HepG2 (cell line): ENCODE data around the gene NDUFB10. TPM values are rescaled to one million over a fixed set of nuclear protein-coding genes. Genes with fewer than 3 reads are reported as not detected.

Source experiments
- CCAR2 ChIP-seq: fragments of 200-400 bp; formaldehyde crosslinking; optimal IDR thresholded peaks from 2 replicates; pipeline ENCODE3; 2018; ENCODE audit warnings: low read depth, mild to moderate bottlenecking, low read length, moderate library complexity
- CREM ChIP-seq, 2 experiments: sonication (generic) in 1 of 2; formaldehyde crosslinking in 1 of 2; IDR thresholded peaks; 2 replicates each; pipeline versions ENCODE4 v1.4.0 to v1.6.1; 2016 to 2020; ENCODE audit warnings: antibody characterized with exemption in 1 of 2, mild to moderate bottlenecking in 1 of 2, missing genetic modification reagents in 1 of 2
- DMAP1 ChIP-seq: IDR thresholded peaks from 2 replicates; pipeline ENCODE4 v1.6.1; 2016
- FOXO1 ChIP-seq: sonication (generic); formaldehyde crosslinking; IDR thresholded peaks from 2 replicates; pipeline ENCODE4 v1.4.0; 2020; ENCODE audit warnings: missing genetic modification reagents
- HMGA1 ChIP-seq: sonication (generic); formaldehyde crosslinking; conservative IDR thresholded peaks from 2 replicates; pipeline ENCODE4 v1.4.0; 2020; ENCODE audit warnings: missing genetic modification reagents
- HNRNPLL ChIP-seq: fragments of 200-400 bp; formaldehyde crosslinking; IDR thresholded peaks from 2 replicates; pipeline ENCODE4 v1.6.1; 2017; ENCODE audit warnings: mild to moderate bottlenecking, low read depth, low read length; ENCODE audit not compliant: poor library complexity, severe bottlenecking
- MAZ ChIP-seq, 2 experiments: sonication (generic) in 1 of 2; formaldehyde crosslinking in 1 of 2; IDR thresholded peaks; 2 replicates each; pipeline versions ENCODE4 v1.5.0 to v1.6.1; 2012 to 2020; ENCODE audit warnings: low read depth in 2 of 2, mild to moderate bottlenecking in 2 of 2, borderline replicate concordance in 1 of 2, improper control_type of control experiment in 1 of 2, low read length in 1 of 2, missing genetic modification reagents in 1 of 2, moderate library complexity in 1 of 2
- MTA3 ChIP-seq: sonication (generic); formaldehyde crosslinking; IDR thresholded peaks from 2 replicates; pipeline ENCODE4 v1.4.0; 2020; ENCODE audit warnings: missing genetic modification reagents
- MYNN ChIP-seq: sonication (generic); formaldehyde crosslinking; IDR thresholded peaks from 2 replicates; pipeline ENCODE4 v1.4.0; 2020; ENCODE audit warnings: mild to moderate bottlenecking, low read depth, missing genetic modification reagents
- NFIB ChIP-seq: sonication (generic); formaldehyde crosslinking; IDR thresholded peaks from 2 replicates; pipeline ENCODE4 v1.9.0; 2021; ENCODE audit warnings: missing genetic modification reagents, mild to moderate bottlenecking, borderline replicate concordance
- NPAS2 ChIP-seq: sonication (generic); formaldehyde crosslinking; IDR thresholded peaks from 2 replicates; pipeline ENCODE4 v1.8.0; 2022; ENCODE audit warnings: mild to moderate bottlenecking, missing genetic modification reagents, borderline replicate concordance
- NR1H2 ChIP-seq: sonication (generic); formaldehyde crosslinking; IDR thresholded peaks from 2 replicates; pipeline ENCODE4 v1.8.1; 2022; ENCODE audit warnings: low read depth, missing genetic modification reagents, borderline replicate concordance
- PAX8 ChIP-seq: sonication (generic); formaldehyde crosslinking; IDR thresholded peaks from 2 replicates; pipeline ENCODE4 v1.8.0; 2022; ENCODE audit warnings: mild to moderate bottlenecking, missing genetic modification reagents, borderline replicate concordance
- RARA ChIP-seq: IDR thresholded peaks from 2 replicates; pipeline ENCODE4 v1.6.1; 2016; ENCODE audit warnings: missing genetic modification reagents, missing compliant biosample characterization
- RFXANK ChIP-seq: IDR thresholded peaks from 2 replicates; pipeline ENCODE4 v1.6.1; 2016
- SKI ChIP-seq: fragments of 450-650 bp; IDR thresholded peaks from one replicate; pipeline ENCODE4 v1.6.1; 2018; ENCODE audit warnings: mild to moderate bottlenecking; ENCODE audit not compliant: partially characterized antibody
- THAP7 ChIP-seq: sonication (generic); formaldehyde crosslinking; IDR thresholded peaks from 2 replicates; pipeline ENCODE4 v1.8.1; 2023; ENCODE audit warnings: mild to moderate bottlenecking, missing genetic modification reagents
- ZNF251 ChIP-seq: sonication (generic); formaldehyde crosslinking; IDR thresholded peaks from 2 replicates; pipeline ENCODE4 v1.9.0; 2021; ENCODE audit warnings: mild to moderate bottlenecking, missing genetic modification reagents
- ZNF253 ChIP-seq: sonication (generic); formaldehyde crosslinking; IDR thresholded peaks from 2 replicates; pipeline ENCODE4 v1.8.0; 2022; ENCODE audit warnings: mild to moderate bottlenecking, missing genetic modification reagents, borderline replicate concordance
- ZNF274 ChIP-seq: sonication (generic); formaldehyde crosslinking; IDR thresholded peaks from 2 replicates; pipeline ENCODE4 v1.5.1; 2020; ENCODE audit warnings: mild to moderate bottlenecking, missing genetic modification reagents
- ZNF281 ChIP-seq: sonication (generic); formaldehyde crosslinking; IDR thresholded peaks from 2 replicates; pipeline ENCODE4 v1.4.0; 2020; ENCODE audit warnings: missing genetic modification reagents, borderline replicate concordance
- ZNF383 ChIP-seq: sonication (generic); formaldehyde crosslinking; IDR thresholded peaks from 2 replicates; pipeline ENCODE4 v1.4.0; 2020; ENCODE audit warnings: missing genetic modification reagents, mild to moderate bottlenecking, borderline replicate concordance
- ZNF598 ChIP-seq: sonication (generic); formaldehyde crosslinking; IDR thresholded peaks from 2 replicates; pipeline ENCODE4 v1.5.1; 2020; ENCODE audit warnings: mild to moderate bottlenecking, missing genetic modification reagents, borderline replicate concordance
- ZSCAN12 ChIP-seq: sonication (generic); formaldehyde crosslinking; IDR thresholded peaks from 2 replicates; pipeline ENCODE4 v1.9.0; 2021; ENCODE audit warnings: mild to moderate bottlenecking, missing genetic modification reagents
- polyA plus RNA-seq, 8 experiments: library from polyadenylated mRNA; depleted of rRNA in 3 of 8; stranded (reverse) in 7 of 8; unstranded in 1 of 8; fragments of >200 nt; fragmentation: Illumina TruSeq in 4 of 8; extraction: Trizol in 4 of 8; gene quantifications; 2 replicates each; pipeline versions ENCODE4 v1.2.1 to v1.2.3, GENCODE V29; 2011 to 2016; ENCODE audit warnings: low read depth in 4 of 8, missing spikeins in 1 of 8, mixed read lengths in 1 of 8; ENCODE audit not compliant: insufficient read depth in 1 of 8
- total RNA-seq, 5 experiments: library from RNA; depleted of rRNA; stranded (reverse); fragments of >200 nt; fragmentation: Illumina TruSeq; extraction: Trizol; gene quantifications; 2 replicates each; pipeline ENCODE4 v1.2.3, GENCODE V29; 2016; ENCODE audit warnings: low read depth in 1 of 5
- TF ChIP-seq, protein P1 (sequence below): sonication (generic); formaldehyde crosslinking; conservative IDR thresholded peaks from 2 replicates; pipeline ENCODE4 v1.8.0; 2022; ENCODE audit warnings: missing genetic modification reagents

NDUFB10 gene
- total and polyA plus RNA-seq, 2 of the 13 experiments (the other 11 are each of a cell fraction or from before 2014, with no cell fraction given) = 68.6 to 157 TPM

DNA sequence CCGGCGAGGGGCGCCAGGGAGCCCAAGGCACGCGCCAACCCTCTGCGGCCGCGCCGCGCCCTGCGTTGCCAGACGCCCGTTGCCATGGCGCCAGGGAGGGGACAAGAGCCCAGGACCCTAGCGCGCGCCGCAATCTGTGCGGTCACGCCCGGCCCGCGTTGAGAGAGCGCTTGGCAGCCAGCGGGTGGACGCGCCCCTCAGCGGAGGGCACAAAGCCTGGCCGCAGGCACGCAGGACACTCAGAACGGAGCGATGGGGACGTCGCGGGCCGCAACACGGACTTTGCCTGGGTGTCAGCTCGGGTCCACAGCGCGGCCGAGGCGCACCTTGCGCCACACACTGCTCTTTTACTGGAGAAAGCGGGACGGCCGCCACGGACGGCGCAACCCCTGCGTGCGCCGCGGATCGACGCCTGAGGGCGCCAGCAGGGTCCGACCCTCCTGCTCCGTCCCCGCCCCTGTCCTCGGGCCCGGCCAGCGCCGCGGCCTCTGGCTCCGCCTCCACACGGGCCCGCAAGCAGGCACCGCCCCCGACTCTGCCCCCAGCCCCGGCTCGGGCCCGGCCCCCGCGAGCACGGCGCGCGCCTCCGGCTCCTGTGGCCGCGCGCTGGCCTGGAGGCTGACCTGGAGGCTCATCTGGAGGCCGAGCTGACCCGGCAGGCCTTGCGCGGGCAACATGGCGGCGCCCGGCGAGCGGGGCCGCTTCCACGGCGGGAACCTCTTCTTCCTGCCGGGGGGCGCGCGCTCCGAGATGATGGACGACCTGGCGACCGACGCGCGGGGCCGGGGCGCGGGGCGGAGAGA, 24.4 kb downstream of the NDUFB10 start, which contains the start of gene GFER (continued):
- TF ChIP-seq HMGA1 (CRISPR knock-in tag) (no peak), NFIB (CRISPR knock-in tag) (no peak), THAP7 (CRISPR knock-in tag) (0 out of 2 replicates have a peak, but pooled peaks have one; percentile 64), MAZ (IDR thresholded peaks at IDR 0.05; ENCODE audit: borderline replicate concordance, low read depth, low read length) (peak; percentile 76; the same call in 1 of the 2 replicates), MAZ (CRISPR knock-in tag; IDR thresholded peaks at IDR 0.05; ENCODE audit: low read depth) (peak; percentile 85), DMAP1 (CRISPR knock-in tag) (peak; percentile 66), CREM (IDR thresholded peaks at IDR 0.05) (no peak), CREM (CRISPR knock-in tag; IDR thresholded peaks at IDR 0.05) (no peak), RFXANK (no peak), NPAS2 (CRISPR knock-in tag) (no peak), ZNF274 (CRISPR knock-in tag) (no peak; the same call in 1 of the 2 replicates), MYNN (CRISPR knock-in tag) (0 out of 2 replicates have a peak, but pooled peaks have one; percentile 76), ZNF281 (peak; percentile 43; the same call in 1 of the 2 replicates), PAX8 (CRISPR knock-in tag) (no peak), ZNF251 (CRISPR knock-in tag) (no peak), ZSCAN12 (no peak), ZNF383 (CRISPR knock-in tag) (no peak), CCAR2 (peak; percentile 84), ZNF253 (CRISPR knock-in tag) (no peak), RARA (peak; percentile 55), MTA3 (CRISPR knock-in tag) (no peak), SKI (peak; percentile 85), NR1H2 (CRISPR knock-in tag) (no peak), HNRNPLL (peak; percentile 98), FOXO1 (0 out of 2 replicates have a peak, but pooled peaks have one; percentile 11), ZNF598 (CRISPR knock-in tag) (peak; percentile 36; the same call in 1 of the 2 replicates)
- TF ChIP-seq, protein P1, sequence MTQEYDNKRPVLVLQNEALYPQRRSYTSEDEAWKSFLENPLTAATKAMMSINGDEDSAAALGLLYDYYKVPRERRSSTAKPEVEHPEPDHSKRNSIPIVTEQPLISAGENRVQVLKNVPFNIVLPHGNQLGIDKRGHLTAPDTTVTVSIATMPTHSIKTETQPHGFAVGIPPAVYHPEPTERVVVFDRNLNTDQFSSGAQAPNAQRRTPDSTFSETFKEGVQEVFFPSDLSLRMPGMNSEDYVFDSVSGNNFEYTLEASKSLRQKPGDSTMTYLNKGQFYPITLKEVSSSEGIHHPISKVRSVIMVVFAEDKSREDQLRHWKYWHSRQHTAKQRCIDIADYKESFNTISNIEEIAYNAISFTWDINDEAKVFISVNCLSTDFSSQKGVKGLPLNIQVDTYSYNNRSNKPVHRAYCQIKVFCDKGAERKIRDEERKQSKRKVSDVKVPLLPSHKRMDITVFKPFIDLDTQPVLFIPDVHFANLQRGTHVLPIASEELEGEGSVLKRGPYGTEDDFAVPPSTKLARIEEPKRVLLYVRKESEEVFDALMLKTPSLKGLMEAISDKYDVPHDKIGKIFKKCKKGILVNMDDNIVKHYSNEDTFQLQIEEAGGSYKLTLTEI (CRISPR knock-in tag) = no peak
